Lung microvascular endothelial cell (primary cell): ENCODE measurements around the gene PPP1R12B. TPM values are rescaled to one million over a fixed set of nuclear protein-coding genes. Genes with fewer than 3 reads are reported as not detected.
A peak's percentile ranks its signal among the peaks of the same experiment; 100 is the strongest.
"Not testable (repeated sequence)": the region's sequence is repeated elsewhere in the genome, so short reads cannot be mapped to it uniquely, and the experiment has no call there.

Experiments used
- DNase-seq, 2 donors: peaks; one replicate each; pipeline versions ENCODE4 v3.0.0 to v3.0.0-alpha.2; 2010; ENCODE audit warnings: low read depth in 2 of 2
- total RNA-seq: library from RNA; depleted of rRNA; stranded (reverse); fragments of >200 nt; gene quantifications from 2 replicates; pipeline ENCODE4 v1.2.1, GENCODE V29; 2014

Gene PPP1R12B
- total RNA-seq, 1 donor from 2014 or later, result 5.0 TPM

- DNase-seq, result no peak
These were observed 257.0 kb downstream of the PPP1R12B start for GRCh38 chr1:202605515-202605914.

GRCh38 chr1:202612036-202612435 lies 263.5 kb downstream of the PPP1R12B start:
- DNase-seq, result not testable (repeated sequence)

- DNase-seq, result no peak
These were observed 265.1 kb downstream of the PPP1R12B start for GRCh38 chr1:202613571-202613970.

GRCh38 chr1:202614363-202615207 lies 266.1 kb downstream of the PPP1R12B start:
- DNase-seq, result peak in 1 of 2 donors; percentile 21

- not testable (repeated sequence) for DNase-seq
These were observed 266.7 kb downstream of the PPP1R12B start for GRCh38 chr1:202615208-202615500.

GRCh38 chr1:202615501-202616354 lies 267.2 kb downstream of the PPP1R12B start:
- peak in 1 of 2 donors; percentile 51 for DNase-seq

- no peak for DNase-seq
These were observed 267.9 kb downstream of the PPP1R12B start for GRCh38 chr1:202616355-202616915.

- DNase-seq, result not testable (repeated sequence)
These were observed 270.5 kb downstream of the PPP1R12B start for GRCh38 chr1:202619012-202619411.

- DNase-seq, result no peak
These were observed 271.0 kb downstream of the PPP1R12B start for GRCh38 chr1:202619505-202619904.

- not testable (repeated sequence) for DNase-seq
These were observed 271.5 kb downstream of the PPP1R12B start for GRCh38 chr1:202620036-202620435.

- DNase-seq, result no peak
These were observed 272.9 kb downstream of the PPP1R12B start for GRCh38 chr1:202621446-202621845.

- DNase-seq, result no peak
These were observed 273.9 kb downstream of the PPP1R12B start for GRCh38 chr1:202622388-202622787.

- peak in 1 of 2 donors; percentile 40 for DNase-seq
These were observed 274.6 kb downstream of the PPP1R12B start for GRCh38 chr1:202623075-202623474.

- not testable (repeated sequence) for DNase-seq
These were observed 275.0 kb downstream of the PPP1R12B start for GRCh38 chr1:202623476-202623875.

GRCh38 chr1:202624088-202624780 lies 275.7 kb downstream of the PPP1R12B start:
- no peak for DNase-seq

- DNase-seq, result peak in 1 of 2 donors; percentile 5
These were observed 276.2 kb downstream of the PPP1R12B start for GRCh38 chr1:202624781-202625108.

- peak; percentile 71 to 75 for DNase-seq
These were observed 277.2 kb downstream of the PPP1R12B start for GRCh38 chr1:202625416-202626360.

GRCh38 chr1:202627036-202627435 lies 278.5 kb downstream of the PPP1R12B start:
- not testable (repeated sequence) for DNase-seq

- DNase-seq, result no peak
These were observed 279.5 kb downstream of the PPP1R12B start for GRCh38 chr1:202627841-202628565.
